Mononuclear cell (primary cell): Measurements from ENCODE around the gene EVL. TPM values are rescaled to one million over a fixed set of nuclear protein-coding genes. Genes with fewer than 3 reads are reported as not detected.

Experiments used
- H3K27me3 ChIP-seq: 2 replicates; pipeline ENCODE4 v1.6.0; 2011; ENCODE audit warnings: low read length, control low read depth; ENCODE audit not compliant: insufficient read depth
- H3K4me1 ChIP-seq: 2 replicates; pipeline ENCODE4 v1.5.1; 2011; ENCODE audit warnings: mild to moderate bottlenecking, low read length, control low read depth; ENCODE audit not compliant: insufficient read depth
- H3K4me3 ChIP-seq: 2 replicates; pipeline ENCODE4 v1.5.1; 2011; ENCODE audit warnings: mild to moderate bottlenecking, low read length, moderate library complexity
- H3K9me3 ChIP-seq: 2 replicates; pipeline ENCODE4 v1.5.1; 2011; ENCODE audit warnings: low read depth, mild to moderate bottlenecking, control low read depth, low read length
- total RNA-seq: library from RNA; depleted of rRNA; stranded (reverse); fragments of >200 nt; gene quantifications from one replicate; pipeline ENCODE4 v1.2.3, GENCODE V29; 2012

EVL gene
- total RNA-seq, 1 donor: 425 TPM

- Histone ChIP-seq H3K27me3 (no peaks in the 10 kb centered on the region), H3K4me3 (no peak overlapping the region), H3K4me1 (peaks cover 11% of the 10 kb centered on the region), H3K9me3 (no peaks in the 10 kb centered on the region)
Measured at GRCh38 chr14:100142073-100143040, 77.1 kb downstream of the EVL start.

GRCh38 chr14:100143523-100143922 lies 78.3 kb downstream of the EVL start:
- Histone ChIP-seq H3K27me3 (no peaks in the 10 kb centered on the region), H3K4me3 (no peak overlapping the region), H3K9me3 (no peaks in the 10 kb centered on the region), H3K4me1 (peaks cover 18% of the 10 kb centered on the region)

- Histone ChIP-seq H3K4me1 (peaks cover 18% of the 10 kb centered on the region), H3K4me3 (no peak overlapping the region), H3K27me3 (no peaks in the 10 kb centered on the region)
Measured at GRCh38 chr14:100143934-100144333, 78.7 kb downstream of the EVL start.

GRCh38 chr14:100144645-100144995 lies 79.4 kb downstream of the EVL start:
- no peaks in the 10 kb centered on the region for H3K27me3 ChIP-seq
- no peaks in the 10 kb centered on the region for H3K9me3 ChIP-seq
- H3K4me1 ChIP-seq: peaks cover 18% of the 10 kb centered on the region
- no peak overlapping the region for H3K4me3 ChIP-seq

More at GRCh38 chr14:100143934-100144333, 78.7 kb downstream of the EVL start:
- H3K9me3 ChIP-seq: no peaks in the 10 kb centered on the region

GRCh38 chr14:100144996-100145646 lies 79.9 kb downstream of the EVL start:
- Histone ChIP-seq H3K9me3 (no peaks in the 10 kb centered on the region), H3K27me3 (no peaks in the 10 kb centered on the region), H3K4me3 (no peak overlapping the region), H3K4me1 (peaks cover 18% of the 10 kb centered on the region)

GRCh38 chr14:100145682-100146464 lies 80.7 kb downstream of the EVL start:
- Histone ChIP-seq H3K4me3 (no peak overlapping the region), H3K4me1 (peaks cover 18% of the 10 kb centered on the region), H3K9me3 (no peaks in the 10 kb centered on the region), H3K27me3 (no peaks in the 10 kb centered on the region)

GRCh38 chr14:100146531-100147091 lies 81.4 kb downstream of the EVL start:
- no peak overlapping the region for H3K4me3 ChIP-seq
- H3K27me3 ChIP-seq: no peaks in the 10 kb centered on the region
- H3K4me1 ChIP-seq: peaks cover 18% of the 10 kb centered on the region
- no peaks in the 10 kb centered on the region for H3K9me3 ChIP-seq

- Histone ChIP-seq H3K4me3 (no peak overlapping the region), H3K4me1 (peaks cover 18% of the 10 kb centered on the region), H3K27me3 (no peaks in the 10 kb centered on the region), H3K9me3 (no peaks in the 10 kb centered on the region)
Measured at GRCh38 chr14:100147181-100147631, 82.0 kb downstream of the EVL start.

GRCh38 chr14:100147691-100148464 lies 82.7 kb downstream of the EVL start:
- Histone ChIP-seq H3K4me1 (peaks cover 18% of the 10 kb centered on the region), H3K9me3 (no peaks in the 10 kb centered on the region), H3K27me3 (no peaks in the 10 kb centered on the region), H3K4me3 (no peak overlapping the region)

- Histone ChIP-seq H3K27me3 (no peaks in the 10 kb centered on the region), H3K4me1 (peaks cover 18% of the 10 kb centered on the region), H3K9me3 (no peaks in the 10 kb centered on the region), H3K4me3 (no peak overlapping the region)
Measured at GRCh38 chr14:100148837-100149731, 83.9 kb downstream of the EVL start.

- no peaks in the 10 kb centered on the region for H3K27me3 ChIP-seq
- no peak overlapping the region for H3K4me3 ChIP-seq
- H3K9me3 ChIP-seq: no peaks in the 10 kb centered on the region
- H3K4me1 ChIP-seq: peaks cover 18% of the 10 kb centered on the region
Measured at GRCh38 chr14:100149851-100150611, 84.8 kb downstream of the EVL start.

GRCh38 chr14:100150932-100151587 lies 85.8 kb downstream of the EVL start:
- Histone ChIP-seq H3K9me3 (no peaks in the 10 kb centered on the region), H3K4me3 (no peak overlapping the region), H3K27me3 (no peaks in the 10 kb centered on the region), H3K4me1 (peaks cover 18% of the 10 kb centered on the region)
